H4 (cell line): ENCODE results near the gene ACTN1. TPM values are rescaled to one million over a fixed set of nuclear protein-coding genes. Genes with fewer than 3 reads are reported as not detected.
"Not testable (repeated sequence)": the region's sequence is repeated elsewhere in the genome, so short reads cannot be mapped to it uniquely, and the experiment has no call there.

ENCODE experiments used
- DNase-seq: peaks from one replicate; pipeline ENCODE4 v3.0.0-alpha.2; 2015; ENCODE audit warnings: low spot score
- total RNA-seq: library from RNA; depleted of rRNA; stranded (reverse); fragments of >200 nt; shearing (Covaris generic); gene quantifications from 2 replicates; pipeline ENCODE4 v1.2.3, GENCODE V29; 2014; rRNA removed

The ACTN1 gene
- total RNA-seq = 102 and 127 TPM in 2 replicates

DNA sequence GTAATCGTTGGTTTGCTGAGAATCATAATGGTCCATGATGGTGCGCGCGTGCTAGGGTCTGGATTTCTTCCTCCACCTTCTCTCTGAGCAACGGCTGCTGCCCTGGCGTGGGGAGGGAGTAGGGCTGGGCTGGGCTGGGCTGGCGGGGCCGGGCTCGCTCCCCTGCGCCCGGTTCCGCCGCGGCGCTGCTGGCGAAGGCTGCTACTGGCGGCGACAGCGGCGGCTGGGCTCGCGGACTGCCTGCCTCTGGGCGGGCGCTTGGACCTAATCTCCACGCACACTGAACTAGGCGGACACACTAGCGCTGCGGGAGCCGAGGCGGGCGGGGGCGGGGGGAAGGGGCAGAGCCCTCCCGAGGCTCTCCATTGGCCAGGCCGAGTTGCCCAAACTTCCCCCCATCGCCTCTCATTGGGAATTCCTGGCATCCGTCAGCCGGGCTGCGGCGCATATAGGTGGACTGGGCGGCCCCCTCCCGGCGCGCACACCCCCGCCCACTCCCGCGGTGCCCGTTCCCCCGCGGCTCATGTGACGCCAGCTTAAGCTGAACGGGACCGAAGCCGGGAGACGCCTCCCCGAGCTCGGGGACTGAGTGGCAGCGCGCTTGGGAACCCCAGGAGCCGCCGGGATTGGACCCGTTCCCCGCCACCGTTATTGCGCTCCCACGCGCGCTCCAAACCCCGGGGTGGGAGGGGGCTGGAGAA is at the start of gene ACTN1:
TSS of gene ACTN1 (minus strand) at position 282 of the 701 bp plus-strand sequence. CDS start at position 36, 246 bp downstream.
- DNase-seq = peak; percentile 95

DNA sequence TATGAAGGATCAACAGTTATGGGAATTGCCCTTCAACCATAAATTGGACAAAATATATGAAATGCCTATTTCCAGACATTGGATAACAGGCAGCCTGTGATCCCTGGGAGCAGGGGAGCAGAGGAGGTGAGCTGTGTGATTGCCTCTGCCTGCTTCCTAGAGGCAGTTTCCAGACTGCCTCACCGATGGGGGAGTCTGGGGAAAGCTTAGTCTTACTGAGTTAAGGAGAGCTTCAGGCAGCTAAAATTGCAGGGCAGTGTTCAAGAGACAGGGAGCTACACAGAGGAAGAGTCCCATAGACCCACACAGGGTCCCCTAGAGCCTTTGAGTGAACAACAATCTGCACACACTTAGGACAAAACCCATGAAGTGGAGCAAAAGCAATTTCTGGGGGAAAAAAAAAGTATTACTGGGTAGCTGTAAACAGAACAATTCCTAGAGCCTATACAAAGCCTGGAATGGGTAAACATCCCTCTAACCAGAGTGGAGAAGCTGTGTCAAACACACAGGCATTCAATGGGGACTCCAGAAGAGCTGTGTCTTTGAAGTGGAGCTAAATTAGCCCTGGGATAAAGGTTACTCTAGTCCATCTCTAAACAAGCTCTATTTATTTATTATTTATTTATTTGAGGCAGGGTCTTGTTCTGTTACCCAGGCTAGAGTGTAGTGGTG is 48.3 kb upstream of the ACTN1 start:
- DNase-seq = no peak

DNA sequence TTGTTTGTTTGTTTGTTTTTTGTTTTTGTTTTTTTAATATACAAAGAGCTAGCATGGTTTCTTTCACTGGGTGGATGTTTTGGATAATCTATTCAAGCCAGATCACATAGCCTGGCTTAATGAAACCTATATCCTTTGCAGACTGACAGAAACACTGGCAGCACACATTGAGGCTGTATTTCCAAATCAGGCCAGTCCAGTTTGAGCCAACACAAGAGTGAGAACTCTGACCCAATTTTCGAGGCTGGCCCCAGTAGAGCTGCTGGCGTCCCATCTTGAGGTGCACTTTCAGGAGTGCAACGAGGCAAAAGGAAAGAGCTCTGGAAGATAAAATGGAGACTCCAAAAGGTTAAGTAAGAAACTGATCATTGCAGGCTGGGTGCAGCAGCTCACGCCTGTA is 43.9 kb upstream of the ACTN1 start:
- no peak for DNase-seq

DNA sequence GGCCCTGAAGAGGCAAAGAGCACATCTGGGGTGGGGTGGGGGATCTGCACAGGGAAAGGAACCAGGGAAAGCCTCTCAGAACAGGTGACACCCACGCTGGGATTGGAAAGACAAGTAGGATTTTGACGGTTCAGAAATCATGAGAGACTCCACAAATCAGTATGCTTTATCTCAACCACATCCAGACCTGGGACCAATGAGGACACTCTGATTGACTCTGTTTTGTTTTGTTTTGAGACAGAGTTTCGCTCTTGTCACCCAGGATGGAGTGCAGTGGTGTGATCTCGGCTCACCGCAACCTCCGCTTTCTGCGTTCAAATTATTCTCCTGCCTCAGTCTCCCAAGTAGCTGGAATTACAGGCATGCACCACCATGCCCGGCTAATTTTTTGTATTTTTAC is 43.0 kb upstream of the ACTN1 start:
- not testable (repeated sequence) for DNase-seq

DNA sequence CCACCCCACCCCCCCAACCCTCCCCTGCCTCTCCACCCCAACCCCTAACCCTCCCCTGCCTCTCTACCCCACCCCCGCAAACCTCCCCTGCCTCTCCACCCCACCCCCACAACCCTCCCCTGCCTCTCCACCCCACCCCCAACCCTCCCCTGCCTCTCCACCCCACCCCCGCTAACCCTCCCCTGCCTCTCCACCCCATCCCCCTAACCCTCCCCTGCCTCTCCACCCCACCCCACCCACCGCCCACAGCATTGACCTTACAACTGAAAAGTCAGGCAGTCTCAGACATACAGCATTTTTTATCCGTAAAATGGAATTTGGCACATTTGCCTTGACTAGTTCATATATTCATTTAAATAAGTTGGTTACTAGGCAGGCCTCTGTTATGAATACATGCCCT is 38.6 kb upstream of the ACTN1 start:
- no peak for DNase-seq

DNA sequence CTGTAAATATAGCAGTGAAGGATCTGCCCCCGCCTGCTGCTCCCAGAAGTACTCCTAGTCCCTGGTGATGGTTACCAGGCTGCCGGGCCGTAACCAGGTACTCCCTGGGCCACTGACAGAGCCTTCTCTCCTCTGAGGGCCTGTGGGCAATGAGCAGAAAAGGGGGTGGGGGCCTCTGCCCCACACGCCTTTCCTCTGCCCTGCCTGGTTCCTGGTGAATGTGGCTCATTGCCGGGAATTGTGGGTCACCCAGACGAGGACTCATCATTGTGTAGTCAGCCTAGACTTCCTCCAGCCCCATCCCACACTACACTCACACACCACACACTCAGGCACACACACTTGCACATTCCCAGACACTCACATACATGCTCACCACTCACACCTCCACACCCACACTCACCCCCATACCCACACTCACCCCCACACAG is 35.7 kb upstream of the ACTN1 start:
- DNase-seq = no peak

DNA sequence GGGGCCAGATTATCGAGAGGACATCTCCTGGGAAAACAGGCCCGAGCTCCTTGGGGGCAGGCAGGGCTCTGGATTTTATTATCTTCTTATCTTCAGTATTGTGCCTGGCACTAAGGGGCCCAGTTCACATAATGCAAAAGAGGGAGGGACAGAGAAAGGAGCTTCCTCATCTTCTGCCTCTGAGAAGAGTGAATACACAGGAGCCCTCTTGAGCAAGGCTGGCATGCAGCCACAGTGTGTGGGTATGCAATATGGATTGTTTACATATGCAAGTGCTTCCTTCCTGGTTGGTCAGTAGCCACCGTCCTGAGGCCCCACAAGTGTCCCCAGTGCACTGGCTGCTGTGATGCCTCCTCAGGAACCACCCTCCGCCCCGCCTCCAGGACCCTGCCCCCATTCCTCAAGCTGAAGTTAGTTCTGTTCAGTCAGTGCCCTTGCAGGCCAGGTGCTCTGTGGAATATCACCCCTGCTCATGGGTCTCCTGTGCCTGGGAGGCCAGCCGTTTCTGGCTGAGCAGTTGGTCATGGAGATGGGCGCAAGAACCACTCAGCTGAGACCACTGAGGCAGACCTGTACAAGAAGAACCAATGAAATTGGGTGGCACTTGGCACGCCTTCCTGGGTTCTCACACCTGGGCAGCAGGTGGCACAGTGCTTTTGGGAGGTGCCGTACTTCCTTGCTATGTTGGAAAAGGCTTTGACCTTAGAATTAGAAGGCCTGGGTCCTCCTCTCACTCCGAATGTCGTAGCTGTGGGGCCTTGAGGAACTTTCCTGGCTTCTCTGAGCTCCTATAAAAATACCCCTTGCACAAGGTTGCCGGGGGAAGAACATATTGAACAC is 35.1 kb upstream of the ACTN1 start:
- peak; percentile 68 for DNase-seq

DNA sequence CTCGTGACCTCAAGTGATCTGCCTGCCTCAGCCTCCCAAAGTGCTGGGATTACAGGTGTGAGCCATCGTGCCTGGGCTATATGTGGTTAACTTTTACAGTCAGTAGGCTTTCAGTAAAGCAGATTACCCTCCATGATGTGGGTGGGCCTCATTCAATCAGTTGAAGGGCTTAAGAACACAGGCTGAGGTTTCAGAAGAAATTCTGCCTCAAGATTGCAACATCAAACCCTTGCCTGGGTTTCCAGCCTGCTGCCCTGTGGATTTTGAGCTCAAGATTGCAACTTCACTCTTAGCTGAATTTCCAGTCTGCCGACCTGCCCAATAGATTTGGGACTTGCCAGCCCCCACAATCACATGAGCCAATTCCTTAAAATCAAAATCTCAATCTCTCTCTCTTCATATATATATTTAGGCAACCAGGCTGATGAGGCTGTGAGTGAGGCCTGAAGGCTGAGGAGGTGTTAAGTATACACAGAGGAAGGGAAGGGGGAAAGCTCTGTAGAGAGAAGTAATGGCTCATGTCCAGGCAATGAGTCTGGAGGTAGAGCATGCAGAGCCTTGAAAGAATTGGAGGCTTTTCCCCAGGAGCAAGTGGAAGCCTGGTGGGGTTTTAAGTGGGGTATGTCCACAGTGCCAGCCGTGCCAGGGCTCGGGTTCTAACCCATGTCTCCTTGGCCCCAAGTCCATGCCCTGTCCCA is 33.3 kb upstream of the ACTN1 start:
- no peak for DNase-seq

DNA sequence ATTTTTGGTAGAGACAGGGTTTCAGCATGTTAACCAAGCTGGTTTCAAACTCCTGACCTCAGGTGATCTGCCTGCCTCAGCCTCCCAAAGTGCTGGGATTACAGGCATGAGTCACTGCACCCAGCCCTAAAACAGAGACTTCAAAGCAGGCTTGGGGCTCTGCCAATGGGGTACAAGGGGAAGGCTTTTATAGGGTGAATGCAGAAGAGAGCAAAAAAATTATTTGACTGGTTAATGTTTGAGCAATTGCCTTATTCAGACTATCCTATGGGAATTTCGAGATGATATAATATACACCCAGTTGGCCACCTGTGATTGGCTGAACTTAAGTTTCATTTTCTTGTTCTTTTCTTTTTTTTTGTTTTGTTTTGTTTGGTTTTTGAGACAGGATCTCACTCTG is 31.5 kb upstream of the ACTN1 start:
- no peak for DNase-seq

DNA sequence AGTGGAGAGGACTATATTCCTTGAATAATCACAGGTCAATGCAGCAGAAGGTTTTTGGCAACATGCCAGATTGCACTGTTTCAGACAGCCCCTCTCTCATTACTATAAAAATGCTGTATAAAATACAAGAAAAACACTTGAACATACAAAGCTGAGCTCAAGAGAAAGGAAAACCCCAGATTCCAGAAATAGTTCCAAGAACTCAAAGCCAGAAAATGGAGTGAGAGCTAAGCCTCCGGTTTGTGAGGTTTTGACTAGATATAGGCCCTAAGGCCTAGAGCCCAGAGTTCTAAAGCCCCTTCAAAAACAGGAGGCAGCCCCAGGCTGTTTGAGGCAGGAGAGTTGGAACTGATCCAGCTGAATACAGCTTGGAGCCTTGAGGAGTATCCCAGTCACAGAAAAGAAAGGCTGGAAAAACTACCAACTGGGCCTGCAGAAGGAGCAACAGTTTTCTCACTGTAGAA is 29.4 kb upstream of the ACTN1 start:
- DNase-seq = no peak

DNA sequence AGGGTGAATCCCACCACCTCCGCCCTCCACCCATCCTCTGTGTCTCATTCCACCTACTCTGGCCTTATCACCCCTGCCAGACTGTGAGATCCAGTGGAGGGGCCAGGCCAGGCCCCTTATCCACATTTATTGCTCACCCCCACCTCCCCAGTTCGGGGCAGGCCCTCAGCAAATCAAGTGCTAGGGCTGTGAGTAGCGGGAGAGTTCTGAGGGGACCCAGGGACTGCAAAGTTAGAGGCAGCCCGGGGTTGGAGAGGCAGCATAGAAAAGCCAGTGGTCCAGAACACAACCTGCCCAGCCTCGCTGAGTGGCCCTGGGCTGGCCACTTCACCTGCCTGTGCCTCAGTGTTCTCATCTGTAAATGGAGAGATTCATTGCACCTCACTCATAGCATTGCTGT is 27.2 kb upstream of the ACTN1 start:
- DNase-seq = no peak

DNA sequence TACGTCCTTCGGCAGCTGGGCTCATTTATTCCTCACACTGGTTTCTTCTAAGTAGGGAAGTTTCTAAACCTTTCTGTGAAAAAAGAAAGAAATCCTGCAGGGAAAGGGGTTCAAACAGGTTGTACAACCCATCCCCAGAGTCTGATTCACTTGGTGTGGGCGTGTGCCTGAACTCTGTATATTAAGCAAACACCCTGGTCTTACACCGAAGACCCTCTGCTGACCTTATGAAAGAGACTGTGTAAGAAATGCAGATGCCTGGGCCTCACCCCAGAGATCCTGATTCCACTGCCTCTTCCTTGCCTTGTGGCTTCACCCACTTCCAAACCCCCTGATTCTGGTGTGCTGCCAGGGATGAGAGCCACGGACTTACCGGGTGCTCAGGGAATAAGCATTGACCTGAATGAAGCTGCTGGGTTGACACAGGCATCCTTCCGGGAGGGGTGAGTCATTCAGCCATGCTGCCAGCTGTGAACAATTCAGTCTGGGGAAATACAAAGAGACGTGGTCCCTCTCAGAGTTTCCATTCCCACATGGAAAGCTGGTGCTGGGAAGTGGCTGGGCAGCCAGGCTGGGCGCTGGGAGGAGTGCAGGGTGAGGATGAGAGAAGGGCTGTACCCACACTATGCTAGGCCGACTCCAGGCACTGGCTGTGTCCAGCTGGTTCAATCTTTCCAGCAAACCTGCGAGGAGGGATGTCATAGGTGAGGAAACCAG is 26.5 kb upstream of the ACTN1 start:
- DNase-seq = peak; percentile 90

DNA sequence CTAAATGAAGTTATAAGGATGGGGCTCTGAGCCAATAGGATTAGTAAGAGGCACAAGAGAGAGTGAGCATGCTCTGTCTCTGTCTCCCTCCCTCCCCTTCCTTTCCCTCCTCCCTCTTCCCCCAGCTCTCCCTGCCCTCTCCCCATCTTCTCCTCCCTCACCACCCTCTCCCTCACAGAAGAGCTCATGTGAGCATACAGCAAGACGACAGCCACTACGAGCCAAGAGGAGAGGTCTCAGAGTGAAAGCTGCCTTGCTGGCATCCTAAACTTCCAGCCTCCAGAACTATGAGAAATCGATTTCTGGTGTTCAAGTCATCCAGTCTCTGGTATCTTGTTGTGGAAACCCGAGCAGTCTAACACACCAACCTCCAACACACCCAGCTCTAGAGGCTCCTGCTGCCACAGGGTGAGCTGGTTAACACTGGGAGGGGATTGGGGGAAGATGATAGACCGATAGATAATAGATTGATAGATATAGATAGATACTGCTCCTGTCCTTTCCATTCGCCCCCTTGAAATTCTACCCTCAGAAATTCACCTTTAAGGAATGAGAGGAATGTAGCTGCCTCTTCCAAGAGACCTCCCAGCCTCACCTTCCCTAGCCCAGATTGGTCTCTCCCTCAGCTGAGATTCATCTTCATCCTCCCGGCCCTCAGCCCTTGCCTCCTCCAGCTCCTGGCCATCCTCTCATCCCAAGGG is 25.8 kb upstream of the ACTN1 start:
- DNase-seq = no peak

DNA sequence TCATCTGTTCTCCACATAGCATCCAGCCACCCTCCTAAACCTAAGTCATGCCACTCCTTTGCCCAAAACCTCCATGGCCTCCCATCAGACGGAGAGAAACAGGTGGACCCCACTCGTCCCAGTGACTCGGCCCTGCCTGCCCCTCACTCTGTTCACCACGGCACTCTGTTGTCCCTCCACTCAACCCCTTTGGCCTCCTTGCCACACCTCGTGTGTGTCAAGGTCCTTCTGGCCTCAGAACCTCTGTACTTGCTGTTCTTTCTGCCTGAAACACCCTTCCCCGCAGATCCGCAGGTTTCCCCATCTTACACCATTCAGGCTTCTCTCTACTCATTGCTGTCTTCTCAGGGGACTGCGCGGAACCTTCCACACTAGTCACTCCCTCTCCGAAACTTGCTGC is 24.5 kb upstream of the ACTN1 start:
- DNase-seq = no peak

DNA sequence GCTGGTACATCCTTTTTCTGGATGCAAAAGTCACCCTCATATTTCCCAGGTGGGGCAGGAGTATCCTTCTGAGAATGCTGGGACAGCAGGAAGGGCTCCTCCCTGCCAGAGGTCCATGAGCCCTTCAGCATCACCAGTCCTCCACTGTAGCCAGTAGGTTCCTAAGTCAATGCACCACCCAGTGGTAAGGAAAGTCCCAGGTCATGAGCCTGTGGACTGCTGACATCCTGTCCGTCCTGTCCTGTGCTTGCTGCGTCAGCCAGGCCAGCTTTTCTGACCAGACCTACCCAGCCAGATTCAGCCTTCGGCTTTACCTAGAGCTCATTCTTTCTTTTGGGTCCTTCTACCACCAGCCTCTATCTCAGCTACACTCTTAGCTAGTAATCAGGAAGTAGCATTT is 23.0 kb upstream of the ACTN1 start:
- DNase-seq = no peak

DNA sequence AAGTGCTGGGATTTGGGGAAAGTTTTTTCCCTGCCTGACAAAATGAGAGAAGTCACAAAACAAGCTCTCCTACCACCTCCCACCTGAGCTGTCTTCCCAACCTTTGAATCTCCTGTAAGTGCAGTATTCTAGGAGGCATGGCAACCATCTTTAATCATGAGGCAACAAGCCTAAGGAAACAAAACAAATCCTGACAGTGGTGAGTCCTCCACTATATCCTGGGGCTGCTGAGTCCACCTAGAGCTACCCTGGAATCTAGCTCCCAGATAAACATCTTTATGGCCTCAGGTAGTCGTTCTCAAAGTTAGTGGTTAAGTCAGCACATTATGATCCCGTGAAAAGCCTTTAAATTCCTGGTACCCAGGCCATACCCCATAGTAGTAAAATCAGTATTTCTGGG is 22.3 kb upstream of the ACTN1 start:
- no peak for DNase-seq

DNA sequence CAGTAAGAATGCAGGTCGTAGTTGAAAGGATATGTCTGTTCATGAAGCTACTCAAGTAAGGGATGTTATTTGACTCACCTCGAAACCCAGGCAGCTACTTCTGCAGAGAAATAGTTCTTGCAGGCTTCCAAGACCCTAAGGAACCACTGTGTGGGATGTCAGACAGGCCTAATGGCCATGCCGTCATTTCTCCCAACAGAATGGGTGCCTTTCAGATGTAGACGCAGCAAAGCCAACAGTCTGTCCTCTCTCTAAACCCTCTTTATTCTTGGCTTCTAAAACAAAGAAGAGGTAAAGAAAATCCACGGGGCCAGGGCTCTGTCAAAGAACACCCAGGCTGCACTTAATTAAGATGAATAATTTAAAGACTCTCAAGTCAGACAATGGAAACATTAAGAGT is 19.0 kb upstream of the ACTN1 start:
- no peak for DNase-seq

DNA sequence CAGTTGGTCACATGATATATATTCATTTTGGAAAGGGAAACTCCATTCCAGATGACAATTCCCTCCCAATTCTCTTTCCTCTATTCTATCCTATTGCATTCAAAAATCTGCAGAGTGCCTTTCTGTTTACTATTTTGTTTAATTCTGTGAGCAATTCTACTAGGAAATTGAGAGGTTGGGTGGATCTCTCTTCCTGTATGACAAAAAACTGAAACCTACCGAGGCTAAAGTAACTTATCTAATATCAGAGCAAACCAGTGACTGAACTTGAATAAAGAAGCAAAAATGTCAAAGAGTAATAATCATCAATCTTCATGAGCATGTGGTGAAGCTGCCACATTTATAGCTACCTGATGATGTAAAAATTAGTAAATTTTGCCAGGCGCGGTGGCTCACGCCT is 16.6 kb upstream of the ACTN1 start:
- DNase-seq = no peak

DNA sequence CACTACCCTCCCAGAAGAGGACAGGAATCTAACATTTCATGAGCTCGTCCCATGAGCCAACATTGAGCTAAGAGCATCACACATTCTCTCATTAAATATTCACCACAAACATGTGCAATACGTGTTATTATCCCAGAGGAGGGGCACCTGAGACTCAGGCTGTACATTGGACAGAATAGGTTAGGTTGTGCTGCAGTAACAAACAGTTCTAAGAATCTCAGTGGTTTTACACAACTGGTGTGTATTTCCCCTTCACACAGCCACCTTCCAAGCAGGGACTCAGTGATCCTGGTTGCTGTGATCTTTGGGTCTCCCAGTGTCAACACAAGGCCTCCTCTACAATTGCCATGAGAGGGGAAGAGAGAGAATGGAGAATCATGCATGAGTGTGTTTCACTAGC is 15.0 kb upstream of the ACTN1 start:
- no peak for DNase-seq

DNA sequence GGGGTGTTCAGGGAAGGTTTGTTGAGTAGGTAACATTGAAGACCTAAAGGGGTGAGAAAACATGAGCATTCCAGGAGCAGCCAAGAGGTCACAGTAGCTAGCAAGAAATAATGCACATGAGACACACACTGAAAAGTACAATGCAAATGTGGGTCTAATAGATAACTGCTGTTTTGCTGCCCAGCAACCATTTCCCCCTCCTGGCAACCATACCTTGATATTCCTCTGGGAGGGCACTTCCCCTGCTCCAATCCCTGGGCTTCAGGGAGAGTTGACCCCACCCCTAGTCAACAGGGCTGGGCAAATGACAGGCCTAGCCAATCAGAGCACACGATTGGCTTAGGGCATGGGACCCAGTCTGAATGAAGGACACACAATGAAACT is 8.5 kb upstream of the ACTN1 start:
- no peak for DNase-seq
